Muscle layer of duodenum (tissue), 2 donors: ENCODE measurements around the gene SUPV3L1.

Experiments used
- H3K27ac ChIP-seq: one replicate; pipeline ENCODE4 v1.7.0; 2013; ENCODE audit warnings: mild to moderate bottlenecking, low read length
- H3K27me3 ChIP-seq: one replicate; pipeline ENCODE4 v1.7.0; 2013; ENCODE audit warnings: low read depth, mild to moderate bottlenecking, control low read depth, low read length
- H3K36me3 ChIP-seq, 2 donors: one replicate each; pipeline ENCODE4 v1.7.0; 2013; ENCODE audit warnings: low read length in 2 of 2, control low read depth in 1 of 2, mild to moderate bottlenecking in 1 of 2; ENCODE audit not compliant: insufficient read depth in 2 of 2, control insufficient read depth in 1 of 2
- H3K4me1 ChIP-seq, 2 donors: one replicate each; pipeline ENCODE4 v1.7.0; 2013; ENCODE audit warnings: low read length in 2 of 2, mild to moderate bottlenecking in 2 of 2, control low read depth in 1 of 2, moderate library complexity in 1 of 2; ENCODE audit not compliant: insufficient read depth in 2 of 2, control insufficient read depth in 1 of 2
- H3K4me3 ChIP-seq, 2 donors: one replicate each; pipeline ENCODE4 v1.7.0; 2013; ENCODE audit warnings: low read length in 2 of 2, low read depth in 1 of 2, mild to moderate bottlenecking in 1 of 2
- H3K9me3 ChIP-seq, 2 donors: one replicate each; pipeline ENCODE4 v1.7.0; 2013; ENCODE audit warnings: low read length in 2 of 2, control low read depth in 1 of 2, mild to moderate bottlenecking in 1 of 2; ENCODE audit not compliant: control insufficient read depth in 1 of 2
- donor health status: healthy.

Gene SUPV3L1

GRCh38 chr10:69208761-69209160 lies 28.7 kb downstream of the SUPV3L1 start:
- Histone ChIP-seq H3K4me3 (no peak overlapping the region), H3K27me3 (no peaks in the 10 kb centered on the region), H3K27ac (no peak overlapping the region), H3K36me3 (peaks cover 36 to 57% of the 10 kb centered on the region in 2 donors), H3K9me3 (no peaks in the 10 kb centered on the region), H3K4me1 (no peaks in the 10 kb centered on the region)

GRCh38 chr10:69209787-69210484 lies 29.9 kb downstream of the SUPV3L1 start:
- Histone ChIP-seq H3K9me3 (no peaks in the 10 kb centered on the region), H3K36me3 (peaks cover 30 to 48% of the 10 kb centered on the region in 2 donors), H3K4me1 (no peaks in the 10 kb centered on the region), H3K27ac (no peak overlapping the region), H3K4me3 (no peak overlapping the region), H3K27me3 (no peaks in the 10 kb centered on the region)

- H3K9me3 ChIP-seq: no peaks in the 10 kb centered on the region
- H3K27me3 ChIP-seq: no peaks in the 10 kb centered on the region
- no peak overlapping the region for H3K27ac ChIP-seq
- H3K4me1 ChIP-seq: no peaks in the 10 kb centered on the region
- H3K4me3 ChIP-seq: no peak overlapping the region
- peaks cover 25 to 38% of the 10 kb centered on the region in 2 donors for H3K36me3 ChIP-seq
These were observed 31.1 kb downstream of the SUPV3L1 start for GRCh38 chr10:69211104-69211503.

- peaks cover 21 to 34% of the 10 kb centered on the region in 2 donors for H3K36me3 ChIP-seq
- no peaks in the 10 kb centered on the region for H3K9me3 ChIP-seq
- H3K27me3 ChIP-seq: no peaks in the 10 kb centered on the region
- H3K27ac ChIP-seq: no peak overlapping the region
- H3K4me3 ChIP-seq: no peak overlapping the region
- H3K4me1 ChIP-seq: no peaks in the 10 kb centered on the region
These were observed 31.5 kb downstream of the SUPV3L1 start for GRCh38 chr10:69211524-69211923.

- no peaks in the 10 kb centered on the region for H3K27me3 ChIP-seq
- no peak overlapping the region for H3K4me3 ChIP-seq
- no peaks in the 10 kb centered on the region for H3K4me1 ChIP-seq
- no peaks in the 10 kb centered on the region for H3K9me3 ChIP-seq
- peaks cover 5 to 11% of the 10 kb centered on the region in 2 donors for H3K36me3 ChIP-seq
- H3K27ac ChIP-seq: no peak overlapping the region
These were observed 33.7 kb downstream of the SUPV3L1 start for GRCh38 chr10:69213591-69214311.

GRCh38 chr10:69214666-69215131 lies 34.7 kb downstream of the SUPV3L1 start:
- H3K9me3 ChIP-seq: no peaks in the 10 kb centered on the region
- no peaks in the 10 kb centered on the region for H3K4me1 ChIP-seq
- no peaks in the 10 kb centered on the region for H3K27me3 ChIP-seq
- H3K27ac ChIP-seq: no peak overlapping the region
- no peak overlapping the region for H3K4me3 ChIP-seq
- H3K36me3 ChIP-seq: peaks cover 0 to 2% of the 10 kb centered on the region in 2 donors

- Histone ChIP-seq H3K36me3 (no peaks in the 10 kb centered on the region), H3K27ac (no peak overlapping the region)
These were observed 35.6 kb downstream of the SUPV3L1 start for GRCh38 chr10:69215405-69216171.

GRCh38 chr10:69216577-69217118 lies 36.6 kb downstream of the SUPV3L1 start:
- H3K27me3 ChIP-seq: no peaks in the 10 kb centered on the region
- H3K4me3 ChIP-seq: no peak overlapping the region
- H3K36me3 ChIP-seq: no peaks in the 10 kb centered on the region
- H3K9me3 ChIP-seq: no peaks in the 10 kb centered on the region
- H3K4me1 ChIP-seq: no peaks in the 10 kb centered on the region
- H3K27ac ChIP-seq: no peak overlapping the region

More at GRCh38 chr10:69215405-69216171, 35.6 kb downstream of the SUPV3L1 start:
- H3K4me3 ChIP-seq: no peak overlapping the region
- no peaks in the 10 kb centered on the region for H3K4me1 ChIP-seq
- no peaks in the 10 kb centered on the region for H3K9me3 ChIP-seq
- no peaks in the 10 kb centered on the region for H3K27me3 ChIP-seq

- Histone ChIP-seq H3K27ac (no peak overlapping the region), H3K4me1 (no peaks in the 10 kb centered on the region), H3K36me3 (no peaks in the 10 kb centered on the region), H3K4me3 (no peak overlapping the region), H3K9me3 (no peaks in the 10 kb centered on the region), H3K27me3 (no peaks in the 10 kb centered on the region)
These were observed 37.2 kb downstream of the SUPV3L1 start for GRCh38 chr10:69217119-69217754.

- Histone ChIP-seq H3K27ac (no peak overlapping the region), H3K27me3 (no peaks in the 10 kb centered on the region), H3K4me3 (no peak overlapping the region), H3K9me3 (no peaks in the 10 kb centered on the region), H3K36me3 (no peaks in the 10 kb centered on the region), H3K4me1 (no peaks in the 10 kb centered on the region)
These were observed 38.8 kb downstream of the SUPV3L1 start for GRCh38 chr10:69218831-69219230.
